Sigmoid colon (tissue), 4 donors: ENCODE measurements around the gene INTS11.
A peak's percentile ranks its signal among the peaks of the same experiment; 100 is the strongest.

Experiments
- EP300 ChIP-seq, 4 donors: sonication (generic); formaldehyde crosslinking; IDR thresholded peaks; one replicate each; pipeline ENCODE4 v1.6.1; 2017; ENCODE audit warnings: antibody characterized with exemption in 4 of 4
- POLR2A ChIP-seq, 2 donors: fragments of 450-650 bp; IDR thresholded peaks; one replicate each; pipeline ENCODE4 v1.6.1; 2016; ENCODE audit warnings: antibody characterized with exemption in 2 of 2, mild to moderate bottlenecking in 2 of 2, moderate library complexity in 2 of 2
- POLR2AphosphoS5 ChIP-seq, 4 donors: sonication (generic); formaldehyde crosslinking; IDR thresholded peaks; one replicate each; pipeline ENCODE4 v1.6.1; 2017; ENCODE audit warnings: antibody characterized with exemption in 4 of 4
- TF ChIP-seq, protein P1 (sequence below), 4 experiments: fragments of 450-650 bp in 3 of 4; fragments of 200-600 bp in 1 of 4; IDR thresholded peaks; one replicate each; pipeline ENCODE4 v1.5.1; 2016 to 2019; ENCODE audit warnings: antibody characterized with exemption in 4 of 4, mild to moderate bottlenecking in 3 of 4, moderate library complexity in 2 of 4

DNA sequence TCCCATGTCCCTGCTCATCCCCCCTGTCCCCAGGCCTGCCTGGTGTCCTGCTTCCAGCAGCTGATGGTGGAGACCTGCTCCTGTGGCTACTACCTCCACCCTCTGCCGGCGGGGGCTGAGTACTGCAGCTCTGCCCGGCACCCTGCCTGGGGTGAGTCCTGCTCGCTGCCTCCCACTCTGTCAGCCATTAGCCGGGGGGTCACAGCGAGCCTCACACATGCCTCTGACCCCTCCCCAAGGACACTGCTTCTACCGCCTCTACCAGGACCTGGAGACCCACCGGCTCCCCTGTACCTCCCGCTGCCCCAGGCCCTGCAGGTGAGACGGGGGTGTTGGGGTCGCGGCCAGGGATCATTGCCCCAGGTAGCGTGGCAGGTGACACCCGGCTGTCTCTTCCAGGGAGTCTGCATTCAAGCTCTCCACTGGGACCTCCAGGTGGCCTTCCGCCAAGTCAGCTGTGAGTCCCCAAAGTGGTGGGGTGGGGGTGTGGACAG, 34.2 kb downstream of the INTS11 start:
- TF ChIP-seq, protein P1, sequence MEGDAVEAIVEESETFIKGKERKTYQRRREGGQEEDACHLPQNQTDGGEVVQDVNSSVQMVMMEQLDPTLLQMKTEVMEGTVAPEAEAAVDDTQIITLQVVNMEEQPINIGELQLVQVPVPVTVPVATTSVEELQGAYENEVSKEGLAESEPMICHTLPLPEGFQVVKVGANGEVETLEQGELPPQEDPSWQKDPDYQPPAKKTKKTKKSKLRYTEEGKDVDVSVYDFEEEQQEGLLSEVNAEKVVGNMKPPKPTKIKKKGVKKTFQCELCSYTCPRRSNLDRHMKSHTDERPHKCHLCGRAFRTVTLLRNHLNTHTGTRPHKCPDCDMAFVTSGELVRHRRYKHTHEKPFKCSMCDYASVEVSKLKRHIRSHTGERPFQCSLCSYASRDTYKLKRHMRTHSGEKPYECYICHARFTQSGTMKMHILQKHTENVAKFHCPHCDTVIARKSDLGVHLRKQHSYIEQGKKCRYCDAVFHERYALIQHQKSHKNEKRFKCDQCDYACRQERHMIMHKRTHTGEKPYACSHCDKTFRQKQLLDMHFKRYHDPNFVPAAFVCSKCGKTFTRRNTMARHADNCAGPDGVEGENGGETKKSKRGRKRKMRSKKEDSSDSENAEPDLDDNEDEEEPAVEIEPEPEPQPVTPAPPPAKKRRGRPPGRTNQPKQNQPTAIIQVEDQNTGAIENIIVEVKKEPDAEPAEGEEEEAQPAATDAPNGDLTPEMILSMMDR (IDR thresholded peaks at IDR 0.05): peak; percentile 33 to 67 (median 54)
- TF ChIP-seq POLR2A (IDR thresholded peaks at IDR 0.05) (no peak), POLR2AphosphoS5 (IDR thresholded peaks at IDR 0.05) (no peak), EP300 (IDR thresholded peaks at IDR 0.05) (no peak)
